IPS-18c (cell line): ENCODE data around the gene TMEM181.
A peak's percentile ranks its signal among the peaks of the same experiment; 100 is the strongest.
"Not testable (repeated sequence)": the region's sequence is repeated elsewhere in the genome, so short reads cannot be mapped to it uniquely, and the experiment has no call there.

ENCODE experiments used
- H3K4me3 ChIP-seq: 2 replicates; pipeline ENCODE4 v1.7.0; 2013; ENCODE audit warnings: low read depth, mild to moderate bottlenecking, low read length, moderate library complexity; ENCODE audit not compliant: insufficient read depth
- H3K9me3 ChIP-seq: one replicate; pipeline ENCODE4 v1.6.1; 2013; ENCODE audit warnings: mild to moderate bottlenecking, low read length, moderate library complexity; ENCODE audit not compliant: control insufficient read depth, insufficient read depth

The TMEM181 gene

DNA sequence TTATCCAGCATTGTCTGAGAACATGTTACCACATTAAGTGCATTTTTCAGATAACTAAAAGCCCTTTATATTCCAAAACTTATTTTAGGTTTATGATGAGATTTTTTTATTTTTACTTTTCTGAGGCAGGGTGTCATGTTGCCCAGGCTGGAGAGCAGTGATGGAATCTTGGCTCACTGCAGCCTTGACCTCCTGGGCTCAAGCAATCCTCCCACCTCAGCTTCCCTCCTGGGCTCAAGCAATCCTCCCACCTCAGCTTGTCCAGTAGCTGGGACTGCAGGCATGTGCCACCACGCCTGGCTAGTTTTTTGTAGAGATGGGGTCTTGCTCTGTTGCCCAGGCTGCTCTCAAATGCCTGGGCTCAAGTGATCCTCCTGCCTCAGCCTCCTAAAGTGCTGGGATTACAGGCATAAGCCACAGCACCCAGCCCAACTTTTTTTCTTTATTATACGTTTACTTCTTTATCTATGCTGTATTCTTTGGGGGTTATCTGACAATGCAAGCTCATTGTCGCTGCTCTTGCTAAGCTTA is 78.5 kb downstream of the TMEM181 start:
- H3K4me3 ChIP-seq, result no peak overlapping the region
- H3K9me3 ChIP-seq, result no peaks in the 10 kb centered on the region

DNA sequence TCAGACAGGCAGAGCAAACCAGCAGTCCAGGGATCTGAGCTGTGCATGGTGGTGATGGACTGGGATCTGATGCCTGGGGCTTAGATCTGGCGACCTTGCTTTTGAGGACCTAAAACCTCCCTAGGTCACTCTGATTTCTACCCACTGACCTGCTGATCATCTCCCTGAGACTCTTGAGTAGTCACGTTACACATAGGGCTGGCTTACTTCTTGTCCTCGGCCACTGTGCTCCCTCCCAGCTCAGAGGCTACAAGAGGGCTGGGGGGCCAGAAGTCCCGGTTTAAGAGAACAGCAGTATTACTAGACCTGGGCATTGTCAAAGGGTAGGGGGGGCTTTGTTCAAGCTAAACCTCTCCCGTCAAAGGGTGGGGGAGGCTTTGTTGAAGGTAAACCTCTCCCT is 79.2 kb downstream of the TMEM181 start:
- no peak overlapping the region for H3K4me3 ChIP-seq
- no peaks in the 10 kb centered on the region for H3K9me3 ChIP-seq

DNA sequence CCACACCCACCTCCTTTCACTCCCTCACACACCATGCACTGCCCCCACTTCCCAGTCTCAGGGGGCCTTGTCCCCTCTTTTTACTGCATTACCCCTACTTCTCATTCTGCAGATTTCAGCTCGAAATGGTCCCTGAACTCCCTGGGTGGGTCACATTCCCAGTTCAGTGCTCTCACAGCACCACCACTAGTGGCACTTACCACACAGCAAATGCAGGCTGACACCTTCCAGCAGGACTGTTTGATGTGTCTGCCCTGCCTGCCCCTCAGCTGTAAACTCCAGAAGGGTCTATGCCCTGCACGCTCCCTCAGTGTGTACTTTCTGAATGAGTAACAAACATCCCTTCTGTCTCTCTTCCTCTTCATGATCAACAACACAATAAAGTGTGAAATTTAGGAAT is 80.6 kb downstream of the TMEM181 start:
- H3K4me3 ChIP-seq, result no peak overlapping the region

DNA sequence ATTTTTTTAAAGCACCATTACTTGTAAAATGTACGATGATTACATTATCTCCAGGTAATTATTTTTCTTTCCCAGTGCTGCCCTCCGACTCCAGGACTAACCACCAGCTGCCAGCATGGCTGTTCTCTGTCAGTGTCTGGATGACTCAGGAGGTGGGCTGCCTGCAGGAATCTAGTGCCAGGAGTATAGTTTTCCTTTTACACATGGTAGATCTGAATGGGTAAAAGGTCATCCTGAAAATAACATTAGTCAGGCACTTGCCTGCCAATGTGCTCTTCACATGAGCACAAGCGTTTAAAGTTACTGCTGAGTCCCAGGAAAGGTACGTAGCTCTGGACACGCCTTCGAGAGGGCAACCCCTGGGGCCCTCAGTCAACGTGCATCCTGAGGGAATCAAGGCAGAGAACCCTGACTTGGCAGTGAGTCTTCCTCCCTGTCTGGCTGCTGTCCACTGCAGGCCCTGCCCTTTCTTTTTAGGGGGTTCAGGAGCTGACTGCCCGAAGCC is 82.3 kb downstream of the TMEM181 start:
- Histone ChIP-seq H3K4me3 (no peak overlapping the region), H3K9me3 (no peaks in the 10 kb centered on the region)

More for the DNA sequence above, 80.6 kb downstream of the TMEM181 start:
- no peaks in the 10 kb centered on the region for H3K9me3 ChIP-seq

DNA sequence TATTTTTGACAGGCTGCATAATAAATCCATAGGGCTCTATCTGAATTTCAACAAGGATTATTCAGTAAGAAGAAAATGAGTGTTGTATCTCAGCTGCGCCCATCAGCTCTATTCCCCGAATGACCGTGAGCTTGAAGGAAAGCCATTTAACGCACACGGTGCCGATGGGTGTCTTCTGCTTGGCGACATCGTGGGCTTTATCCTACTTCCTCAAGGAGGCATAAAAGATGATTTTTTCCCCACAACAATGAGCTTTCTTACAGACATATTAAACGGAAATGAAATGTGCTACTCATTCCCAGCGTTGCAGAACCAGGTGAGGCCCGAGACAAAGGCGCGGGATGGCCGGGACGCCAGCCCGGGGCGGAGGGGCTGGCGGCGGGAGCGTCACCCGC is 83.9 kb downstream of the TMEM181 start:
- H3K9me3 ChIP-seq, result no peaks in the 10 kb centered on the region

DNA sequence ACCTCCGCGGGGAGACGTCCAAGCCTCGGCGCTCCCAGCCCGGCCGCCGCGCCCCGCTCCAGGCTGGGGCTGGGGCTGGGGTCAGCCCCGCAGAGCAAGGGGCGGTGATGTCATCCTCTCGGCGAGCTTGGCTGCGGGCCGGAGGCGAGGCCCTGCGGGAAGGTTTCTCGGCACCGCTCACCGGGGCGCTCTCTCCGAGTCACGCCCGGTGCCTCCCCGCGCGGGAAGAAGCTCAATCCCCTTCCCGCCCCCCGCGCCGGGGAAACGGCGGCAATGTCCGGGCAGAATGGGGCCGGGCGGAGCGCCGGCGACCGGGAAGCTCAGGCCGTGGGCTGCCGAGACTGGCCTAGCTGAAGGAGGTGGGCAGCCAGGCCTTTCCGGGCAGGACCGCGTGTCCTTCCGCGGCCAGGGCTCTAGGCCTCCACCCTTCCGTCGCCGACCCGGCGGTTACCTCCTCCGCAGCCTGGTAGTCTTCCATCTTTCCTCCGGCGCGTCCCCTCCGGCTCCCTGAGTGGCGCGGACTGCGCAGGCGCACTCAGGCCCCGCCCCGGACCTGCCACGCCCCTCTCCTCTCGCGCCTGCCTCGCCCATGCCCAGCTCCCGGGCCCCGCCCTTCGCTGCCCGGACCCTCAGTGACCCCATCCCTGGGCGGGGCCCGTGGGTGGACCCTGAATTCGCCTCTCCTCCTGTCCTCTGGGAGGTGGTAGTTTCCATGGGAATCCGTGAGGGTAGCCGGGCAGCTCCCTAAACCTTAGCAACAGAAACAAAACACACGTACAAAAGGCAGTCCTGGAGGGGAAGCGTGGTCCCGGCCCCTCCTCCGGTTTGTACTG is 84.6 kb downstream of the TMEM181 start, which contains the start of gene DYNLT1:
Gene DYNLT1 (minus strand): TSS at position 513 of the 833 bp plus-strand sequence. CDS start 35 bp downstream, at position 478.
- Histone ChIP-seq H3K4me3 (peak within 1 kb of the TSS; percentile 95), H3K9me3 (no peaks in the 10 kb centered on the region)

More for the DNA sequence above, 83.9 kb downstream of the TMEM181 start:
- peak overlapping the region; percentile 95 for H3K4me3 ChIP-seq

DNA sequence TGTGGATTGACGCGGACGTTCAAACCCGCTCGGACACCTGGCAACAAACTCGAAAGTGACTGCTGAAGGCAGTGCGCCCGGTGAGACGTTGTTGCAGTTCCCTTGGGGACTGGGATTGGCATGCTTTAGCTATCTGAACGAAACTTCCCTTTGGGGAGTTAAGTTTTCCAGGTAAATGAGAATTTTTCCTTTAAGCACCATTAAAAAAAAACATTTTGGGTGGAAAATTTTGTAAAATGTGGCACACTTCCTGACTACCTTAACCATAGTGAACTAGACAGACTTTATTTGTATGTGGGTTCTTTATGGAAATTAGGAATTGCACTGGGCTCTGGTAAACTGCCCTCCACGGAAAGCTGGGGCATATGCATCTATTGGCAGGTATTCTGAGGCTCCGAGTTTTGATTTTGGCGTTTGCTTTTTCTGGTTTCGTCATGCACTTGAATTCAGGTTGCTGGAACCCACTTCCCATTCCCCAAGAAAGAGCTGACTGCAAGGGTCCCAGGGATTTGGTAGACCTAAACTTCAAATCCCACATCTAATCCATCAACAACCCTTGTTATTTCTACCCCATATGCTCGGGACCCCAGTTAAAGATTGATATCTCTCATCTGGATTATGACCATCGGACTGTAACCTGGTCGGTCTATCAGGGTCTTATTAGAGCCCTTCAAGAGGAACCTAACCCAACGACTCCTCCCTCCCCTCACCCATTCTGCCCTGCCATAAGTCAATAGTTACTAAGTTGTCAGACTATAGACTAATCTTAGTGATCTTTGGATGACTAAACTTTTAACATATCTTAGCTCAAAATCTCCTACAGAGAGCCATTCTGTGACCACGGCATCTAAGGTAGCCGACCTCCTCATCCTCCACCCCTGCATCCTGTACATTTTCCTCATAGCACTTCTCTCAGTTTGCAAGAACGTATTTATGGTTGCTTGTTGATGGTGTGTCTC is 85.5 kb downstream of the TMEM181 start:
- peak overlapping the region; percentile 95 for H3K4me3 ChIP-seq
- H3K9me3 ChIP-seq, result no peaks in the 10 kb centered on the region

DNA sequence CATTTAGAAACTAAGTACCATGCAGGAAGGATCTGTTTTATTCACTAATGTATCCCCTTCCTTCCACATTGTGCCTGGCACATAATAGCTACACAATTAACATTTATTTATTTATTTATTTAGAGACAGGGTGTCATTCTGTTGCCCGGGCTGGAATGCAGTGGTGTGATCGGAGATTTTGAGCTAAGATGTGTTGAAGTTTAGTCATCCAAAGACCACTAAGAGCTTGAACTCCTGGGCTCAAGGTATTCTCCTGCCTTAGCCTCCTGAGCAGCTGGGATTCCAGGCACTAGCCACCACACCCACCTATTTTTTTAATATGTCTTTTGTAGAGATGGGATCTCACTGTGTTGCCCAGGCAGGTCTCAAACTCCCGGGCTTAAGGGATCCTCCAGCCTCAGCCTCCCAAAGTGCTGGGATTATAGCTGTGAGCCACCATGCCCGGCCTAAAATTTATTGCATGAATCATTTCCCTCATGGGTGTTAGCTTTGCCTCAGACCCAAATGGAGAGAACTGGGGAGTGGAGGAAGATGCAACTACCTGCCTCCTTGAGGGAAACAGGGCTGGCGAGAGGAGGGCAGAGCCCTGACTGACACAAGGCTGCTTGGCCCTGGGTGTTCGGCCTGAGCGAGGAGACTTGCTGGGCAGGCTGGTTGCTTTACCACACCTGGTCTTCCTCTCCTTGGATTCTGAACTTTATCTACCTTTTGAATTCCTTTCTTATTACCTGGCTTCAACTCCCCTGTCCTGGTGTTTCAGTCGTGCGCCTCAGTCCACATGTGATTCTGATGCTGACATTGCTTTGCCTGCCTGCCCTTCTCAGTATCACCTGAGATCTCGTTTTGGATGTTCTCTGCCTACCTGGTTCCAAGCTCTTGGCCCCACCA is 86.4 kb downstream of the TMEM181 start:
- no peak overlapping the region for H3K4me3 ChIP-seq

DNA sequence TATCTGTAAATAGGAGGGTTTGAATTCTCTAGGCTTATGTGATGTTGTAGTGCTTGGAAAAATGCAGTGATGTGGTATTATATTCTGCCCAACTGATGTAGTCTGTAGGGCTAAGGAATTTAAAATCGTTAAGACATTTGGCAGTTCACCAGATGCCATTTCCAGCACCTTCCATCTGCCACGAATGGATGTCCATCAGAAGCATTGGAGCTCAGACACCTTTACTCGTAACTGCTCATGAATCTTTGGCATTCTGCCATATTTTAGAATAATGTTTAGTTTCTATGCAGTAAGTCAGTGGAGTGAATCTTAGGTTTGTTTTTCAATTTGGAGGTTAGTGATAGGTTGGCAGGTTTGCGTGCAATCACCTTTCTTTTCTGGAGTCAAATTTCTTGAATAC is 87.6 kb downstream of the TMEM181 start:
- no peak overlapping the region for H3K4me3 ChIP-seq

More for the DNA sequence above, 86.4 kb downstream of the TMEM181 start:
- H3K9me3 ChIP-seq, result no peaks in the 10 kb centered on the region

DNA sequence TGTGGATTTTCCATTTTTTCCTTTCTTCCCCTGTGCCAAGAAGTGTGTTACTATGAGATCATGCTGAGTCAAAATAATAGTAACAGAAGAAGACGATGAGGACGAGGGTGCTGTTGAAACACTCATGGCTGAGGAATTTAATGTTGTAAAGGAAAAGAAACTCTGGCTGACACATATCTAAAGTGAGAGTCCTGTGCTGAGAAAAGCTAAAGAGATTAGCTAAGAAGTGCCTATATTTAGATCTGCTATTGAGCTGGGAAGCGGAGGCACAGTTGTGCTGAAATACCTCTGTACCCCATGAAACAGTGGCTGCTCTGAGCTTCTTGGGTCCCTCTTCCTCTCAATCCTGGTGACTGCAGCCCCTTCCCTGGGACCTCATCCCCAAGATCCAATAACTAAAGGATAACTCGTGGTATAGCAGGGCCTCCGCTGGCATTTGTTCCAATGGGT is 88.8 kb downstream of the TMEM181 start:
- Histone ChIP-seq H3K9me3 (no peaks in the 10 kb centered on the region), H3K4me3 (no peak overlapping the region)

More for the DNA sequence above, 87.6 kb downstream of the TMEM181 start:
- H3K9me3 ChIP-seq, result no peaks in the 10 kb centered on the region

DNA sequence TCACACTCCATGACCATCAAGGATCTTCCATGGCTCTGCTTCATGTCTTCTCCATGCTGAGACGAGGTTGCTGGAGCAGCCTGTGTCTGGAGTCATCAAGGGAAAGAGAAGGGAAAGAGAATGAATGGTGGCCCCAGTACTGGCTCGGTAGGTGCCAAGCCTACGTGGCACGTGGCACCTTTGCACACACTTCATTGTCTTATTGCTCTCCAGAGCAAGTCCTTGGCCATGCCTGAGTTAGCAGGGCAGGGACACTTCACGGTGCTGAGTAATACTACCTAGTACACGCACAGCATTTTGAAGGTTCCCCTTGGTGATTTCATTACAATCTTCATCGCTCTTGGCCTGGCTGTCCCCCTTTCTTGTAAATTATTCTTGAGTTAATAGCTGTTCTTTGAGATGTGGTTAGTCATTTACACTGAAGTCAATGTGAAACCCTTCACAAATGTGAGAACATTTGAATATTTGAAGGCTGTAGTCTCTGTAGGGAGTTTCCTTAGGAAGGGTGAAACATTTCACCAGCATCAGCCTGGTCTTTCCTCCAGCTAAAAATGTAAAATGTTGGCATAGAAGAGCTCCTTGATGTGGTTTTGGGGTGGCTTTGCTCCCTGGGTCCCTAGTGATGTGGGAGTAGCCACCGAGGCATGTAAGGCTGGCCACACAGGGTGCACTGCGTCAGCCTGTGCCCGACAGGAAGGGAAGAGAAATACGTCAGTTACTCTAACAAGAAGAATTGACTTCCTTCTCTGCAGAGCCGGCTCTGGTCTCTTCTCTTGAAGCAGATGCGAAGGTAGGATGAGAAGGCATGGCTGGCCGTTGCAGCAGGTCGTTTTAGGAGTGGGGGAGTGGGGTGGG is 89.6 kb downstream of the TMEM181 start, which contains the start of gene SYTL3:
Gene SYTL3 (plus strand): TSS at position 766 of the 855 bp plus-strand sequence. CDS start 13,215 bp downstream, outside the sequence.
- H3K9me3 ChIP-seq, result no peaks in the 10 kb centered on the region
- H3K4me3 ChIP-seq, result no peak within 1 kb of the TSS

DNA sequence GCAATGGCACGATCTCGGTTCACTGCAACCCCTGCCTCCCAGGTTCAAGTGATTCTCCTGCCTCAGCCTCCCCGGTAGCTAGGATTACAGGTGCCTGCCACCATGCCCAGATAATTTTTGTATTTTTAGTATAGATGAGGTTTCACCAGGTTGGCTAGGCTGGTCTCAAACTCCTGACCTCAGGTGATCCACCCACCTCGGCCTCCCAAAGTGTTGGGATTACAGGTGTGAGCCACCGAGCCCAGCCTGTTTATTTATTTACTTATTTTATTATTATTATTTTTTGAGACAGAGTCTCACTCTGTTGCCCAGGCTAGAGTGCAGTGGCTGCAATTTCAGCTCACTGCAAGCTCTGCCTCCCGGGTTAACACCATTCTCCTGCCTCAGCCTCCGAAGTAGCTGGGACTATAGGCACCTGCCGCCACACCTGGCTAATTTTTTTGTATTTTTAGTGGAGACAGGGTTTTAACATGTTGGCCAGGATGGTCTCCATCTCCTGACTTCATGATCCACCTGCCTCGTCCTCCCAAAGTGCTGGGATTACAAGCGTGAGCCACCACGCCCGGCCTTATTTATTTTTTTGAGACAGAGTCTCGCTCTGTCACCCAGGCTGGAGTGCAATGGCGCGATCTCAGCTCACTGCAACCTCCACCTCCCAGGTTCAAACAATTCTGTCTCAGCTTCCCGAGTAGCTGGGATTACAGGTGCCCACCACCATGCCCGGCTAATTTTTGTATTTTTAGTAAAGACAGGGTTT is 92.3 kb downstream of the TMEM181 start:
- H3K9me3 ChIP-seq, H3K4me3 ChIP-seq: not testable (repeated sequence)

DNA sequence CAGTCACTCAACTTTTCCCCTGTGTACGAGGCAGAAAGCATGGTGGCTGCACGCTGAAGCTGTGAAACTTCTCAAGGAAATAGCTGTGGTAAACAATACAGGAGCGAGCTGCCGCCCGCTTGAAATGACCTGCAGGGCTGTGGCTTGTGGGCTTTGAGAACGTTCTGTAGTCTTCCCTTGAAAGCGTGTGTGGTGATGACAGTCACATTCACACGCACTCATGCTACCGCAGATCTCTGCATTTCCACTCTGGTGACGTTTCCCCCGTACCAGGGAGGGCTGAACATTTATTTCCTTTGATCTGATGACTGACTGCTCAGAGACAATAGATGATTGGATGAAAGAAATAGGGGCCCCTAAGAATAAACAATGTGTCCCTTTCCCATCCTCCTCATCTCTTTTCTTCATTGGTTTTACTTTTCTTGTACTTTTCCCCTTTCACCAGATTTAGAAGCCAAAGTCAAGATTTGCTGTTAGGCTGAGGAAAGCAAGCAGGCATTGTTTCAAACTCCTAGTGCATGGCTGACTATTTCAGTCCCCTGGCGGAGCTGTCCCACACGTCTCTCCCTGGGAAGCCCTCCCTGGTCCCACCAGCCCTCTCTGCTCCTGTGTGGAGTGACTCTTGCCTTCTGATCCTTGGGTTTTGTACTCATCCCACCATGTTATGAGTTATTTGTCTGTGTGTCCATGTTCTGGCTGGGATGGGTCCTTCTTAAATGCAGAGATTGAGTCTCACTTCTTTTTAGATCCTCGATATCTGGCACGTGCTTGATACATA is 93.9 kb downstream of the TMEM181 start:
- no peaks in the 10 kb centered on the region for H3K9me3 ChIP-seq
- no peak overlapping the region for H3K4me3 ChIP-seq

DNA sequence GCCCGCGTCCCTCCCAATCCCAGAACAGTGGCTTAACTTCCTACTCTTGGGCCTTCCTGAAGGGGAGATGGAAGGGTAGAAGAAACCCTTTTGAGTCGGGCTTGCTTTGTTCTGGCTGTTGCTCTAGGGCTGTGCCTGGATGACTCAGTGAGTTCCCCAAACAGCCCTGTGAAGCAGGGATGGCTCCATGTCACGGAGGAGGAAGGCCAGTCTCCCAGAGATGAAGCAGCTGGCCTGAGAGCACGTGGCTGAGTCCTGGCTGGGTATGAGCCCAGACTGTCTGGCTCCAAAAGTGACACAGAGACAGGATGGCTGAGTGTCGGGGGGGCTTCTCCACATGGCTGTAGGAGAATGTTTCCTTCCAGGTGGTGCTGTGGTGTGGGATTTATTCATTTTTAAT is 94.6 kb downstream of the TMEM181 start:
- H3K4me3 ChIP-seq, result no peak overlapping the region
- no peaks in the 10 kb centered on the region for H3K9me3 ChIP-seq
